ENCODE measurements around the gene ACTG1. TPM values are rescaled to one million over a fixed set of nuclear protein-coding genes. Genes with fewer than 3 reads are reported as not detected.

Gene ACTG1
- total RNA-seq, 1 donor from 2014 or later, result 4,391 TPM

DNA sequence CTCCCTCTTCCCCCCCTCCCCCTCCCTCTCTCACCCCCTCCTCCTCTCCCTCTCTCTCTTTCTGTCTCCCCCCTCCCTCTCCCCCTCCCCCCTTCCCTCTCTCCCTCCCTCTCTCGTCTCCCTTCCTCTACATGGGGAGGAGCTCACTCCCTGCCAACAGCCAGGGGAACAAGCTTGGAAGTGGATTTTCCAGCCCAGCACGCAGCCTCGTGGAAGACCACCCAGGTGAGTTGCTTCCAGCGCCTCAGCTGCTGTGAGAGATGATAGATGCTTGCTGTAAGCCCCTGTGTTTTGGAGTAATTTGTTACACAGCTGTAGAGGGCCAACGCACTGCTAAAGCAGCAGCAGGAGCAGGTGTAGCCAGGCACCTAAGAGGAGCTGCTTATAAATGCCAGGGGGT, 20.8 kb downstream of the ACTG1 start:
- no peak overlapping the region for H3K27ac Mint-ChIP-seq
- DNase-seq (ENCODE audit: low spot score in 2 of 2, unreplicated experiment in 2 of 2), result no peak
- no peak overlapping the region for H3K4me3 Mint-ChIP-seq
- TF ChIP-seq, protein P1, sequence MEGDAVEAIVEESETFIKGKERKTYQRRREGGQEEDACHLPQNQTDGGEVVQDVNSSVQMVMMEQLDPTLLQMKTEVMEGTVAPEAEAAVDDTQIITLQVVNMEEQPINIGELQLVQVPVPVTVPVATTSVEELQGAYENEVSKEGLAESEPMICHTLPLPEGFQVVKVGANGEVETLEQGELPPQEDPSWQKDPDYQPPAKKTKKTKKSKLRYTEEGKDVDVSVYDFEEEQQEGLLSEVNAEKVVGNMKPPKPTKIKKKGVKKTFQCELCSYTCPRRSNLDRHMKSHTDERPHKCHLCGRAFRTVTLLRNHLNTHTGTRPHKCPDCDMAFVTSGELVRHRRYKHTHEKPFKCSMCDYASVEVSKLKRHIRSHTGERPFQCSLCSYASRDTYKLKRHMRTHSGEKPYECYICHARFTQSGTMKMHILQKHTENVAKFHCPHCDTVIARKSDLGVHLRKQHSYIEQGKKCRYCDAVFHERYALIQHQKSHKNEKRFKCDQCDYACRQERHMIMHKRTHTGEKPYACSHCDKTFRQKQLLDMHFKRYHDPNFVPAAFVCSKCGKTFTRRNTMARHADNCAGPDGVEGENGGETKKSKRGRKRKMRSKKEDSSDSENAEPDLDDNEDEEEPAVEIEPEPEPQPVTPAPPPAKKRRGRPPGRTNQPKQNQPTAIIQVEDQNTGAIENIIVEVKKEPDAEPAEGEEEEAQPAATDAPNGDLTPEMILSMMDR (IDR thresholded peaks at IDR 0.05; ENCODE audit: unreplicated experiment), result no peak
- H3K36me3 Mint-ChIP-seq, result no peaks in the 10 kb centered on the region
- peaks cover 29% of the 10 kb centered on the region for H3K27me3 Mint-ChIP-seq (ENCODE audit: low read depth)
- H3K9me3 Mint-ChIP-seq, result no peaks in the 10 kb centered on the region
- H3K4me1 Mint-ChIP-seq, result peaks cover 13% of the 10 kb centered on the region

- H3K27ac Mint-ChIP-seq, result no peak overlapping the region
- H3K4me3 Mint-ChIP-seq, result no peak overlapping the region
- DNase-seq (ENCODE audit: low spot score in 2 of 2, unreplicated experiment in 2 of 2), result no peak
Measured at GRCh38 chr17:81491181-81491581, 21.4 kb downstream of the ACTG1 start.

DNA sequence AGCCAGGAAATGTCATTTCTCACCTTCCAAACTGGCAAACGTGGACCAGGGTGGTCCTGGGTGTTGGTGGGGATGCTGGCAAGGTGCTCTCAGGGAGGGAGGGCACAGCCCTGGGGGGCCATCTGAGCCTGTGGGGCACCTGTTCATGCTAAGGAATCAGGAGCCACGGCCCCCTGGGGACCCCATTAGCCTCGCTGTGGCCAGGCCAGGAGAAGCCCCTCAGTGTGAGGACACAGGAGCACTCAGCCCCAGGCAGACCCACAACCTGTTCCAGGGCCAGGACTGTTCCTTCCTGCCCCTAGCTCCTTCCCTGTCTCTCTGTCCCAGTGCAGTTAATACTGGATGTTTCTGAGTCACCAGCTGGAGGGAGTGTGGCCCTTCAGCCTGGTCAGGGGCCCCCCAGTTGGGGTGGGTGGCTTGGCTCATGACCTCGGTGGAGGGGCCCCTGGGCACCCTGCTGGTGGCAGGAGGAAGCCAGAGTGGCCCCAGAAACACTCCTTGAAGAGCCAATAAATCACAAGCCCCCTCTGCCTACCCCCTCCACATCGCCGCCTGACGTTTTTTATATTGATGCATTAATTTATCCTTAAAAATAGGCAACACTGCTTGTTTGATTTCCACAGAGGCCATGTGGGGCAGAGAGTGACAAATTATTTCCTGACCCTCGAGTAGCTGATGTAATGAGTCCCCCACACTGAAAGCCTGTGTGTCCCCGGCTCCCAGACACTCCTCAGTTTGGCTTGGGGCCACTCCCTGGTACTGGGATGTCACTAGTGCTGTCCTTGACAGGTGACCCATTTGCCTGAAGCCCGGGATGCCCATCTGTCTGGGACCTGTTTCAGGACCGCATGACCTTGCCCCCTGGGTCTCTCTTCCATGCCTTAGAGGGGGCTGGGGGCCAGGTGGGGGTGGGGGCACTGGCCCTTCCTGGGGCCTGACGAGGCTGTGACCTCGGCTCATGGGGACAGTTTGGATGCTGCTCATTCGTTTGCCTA, 22.3 kb downstream of the ACTG1 start:
- TF ChIP-seq, protein P1 (IDR thresholded peaks at IDR 0.05; ENCODE audit: unreplicated experiment), result no peak
- H3K36me3 Mint-ChIP-seq, result no peaks in the 10 kb centered on the region
- no peak for DNase-seq (ENCODE audit: low spot score in 2 of 2, unreplicated experiment in 2 of 2)
- peaks cover 13% of the 10 kb centered on the region for H3K4me1 Mint-ChIP-seq
- peaks cover 30% of the 10 kb centered on the region for H3K27me3 Mint-ChIP-seq (ENCODE audit: low read depth)
- H3K27ac Mint-ChIP-seq, result peak overlapping the region; percentile 59
- peak overlapping the region; percentile 59 for H3K4me3 Mint-ChIP-seq
- H3K9me3 Mint-ChIP-seq, result no peaks in the 10 kb centered on the region

More at GRCh38 chr17:81491181-81491581, 21.4 kb downstream of the ACTG1 start:
- peaks cover 29% of the 10 kb centered on the region for H3K27me3 Mint-ChIP-seq (ENCODE audit: low read depth)
- no peaks in the 10 kb centered on the region for H3K36me3 Mint-ChIP-seq
- peaks cover 13% of the 10 kb centered on the region for H3K4me1 Mint-ChIP-seq
- TF ChIP-seq, protein P1 (IDR thresholded peaks at IDR 0.05; ENCODE audit: unreplicated experiment), result no peak
- no peaks in the 10 kb centered on the region for H3K9me3 Mint-ChIP-seq

- Mint-ChIP-seq H3K4me3 (peak overlapping the region; percentile 59), H3K4me1 (peaks cover 13% of the 10 kb centered on the region), H3K27ac (peak overlapping the region; percentile 59), H3K9me3 (no peaks in the 10 kb centered on the region), H3K27me3 (ENCODE audit: low read depth) (peaks cover 24% of the 10 kb centered on the region), H3K36me3 (no peaks in the 10 kb centered on the region)
- DNase-seq (ENCODE audit: low spot score in 2 of 2, unreplicated experiment in 2 of 2), result no peak
- TF ChIP-seq, protein P1 (IDR thresholded peaks at IDR 0.05; ENCODE audit: unreplicated experiment), result no peak
Measured at GRCh38 chr17:81489012-81489997, 23.3 kb downstream of the ACTG1 start.

DNA sequence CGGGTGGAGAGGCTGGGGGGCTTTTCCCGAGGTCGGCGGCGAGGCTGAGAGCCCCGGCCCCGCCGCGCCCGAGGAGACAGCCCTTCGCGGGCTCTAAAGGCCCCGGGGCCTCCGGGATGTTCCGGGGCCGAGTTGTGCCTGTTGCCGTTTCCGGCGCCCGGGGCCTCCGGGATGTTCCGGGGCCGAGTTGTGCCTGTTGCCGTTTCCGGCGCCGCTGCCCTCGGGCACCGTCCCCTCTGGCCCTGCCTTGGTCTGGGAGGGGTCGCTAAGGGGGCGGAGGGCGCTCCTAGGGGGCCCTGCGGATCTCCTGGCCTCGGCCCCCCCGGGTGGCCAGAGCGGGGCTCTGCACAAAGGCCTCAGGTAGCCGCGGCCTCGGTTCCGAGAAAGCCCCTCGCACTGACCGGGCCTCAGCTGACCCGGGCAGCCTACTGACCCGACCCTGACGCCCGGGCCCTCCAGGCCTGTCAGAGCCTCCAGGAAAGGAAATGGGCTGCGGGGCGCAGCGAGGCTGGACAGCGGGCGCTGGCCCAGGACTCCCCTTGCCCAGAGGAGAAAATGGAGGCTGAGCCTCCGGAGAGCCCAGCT, 24.2 kb downstream of the ACTG1 start:
- Mint-ChIP-seq H3K27me3 (ENCODE audit: low read depth) (peaks cover 22% of the 10 kb centered on the region), H3K4me1 (peaks cover 13% of the 10 kb centered on the region), H3K36me3 (no peaks in the 10 kb centered on the region), H3K9me3 (no peaks in the 10 kb centered on the region), H3K4me3 (no peak overlapping the region), H3K27ac (no peak overlapping the region)
- TF ChIP-seq, protein P1 (IDR thresholded peaks at IDR 0.05; ENCODE audit: unreplicated experiment), result peak; percentile 12
- DNase-seq (ENCODE audit: low spot score in 2 of 2, unreplicated experiment in 2 of 2), result no peak

Data from mesothelial cell of epicardium (in vitro differentiated cells).